Activated CD8-positive, alpha-beta T cell treated with anti-CD3 and anti-CD28 coated beads for 36 hours (primary cell): ENCODE measurements around the gene LAPTM5. TPM values are rescaled to one million over a fixed set of nuclear protein-coding genes. Genes with fewer than 3 reads are reported as not detected.

Experiments used
- ATAC-seq: fragments of 200-7000 bp; cut with Tn5 transposase; one replicate; pipeline ENCODE4 v1.10.0; 2021; ENCODE audit warnings: mild to moderate bottlenecking, moderate library complexity
- CTCF ChIA-PET: fragments of 350-600 bp; sonication (Branson Sonifier 250); formaldehyde crosslinking; loops from one replicate; lab custom pipeline; 2021; ENCODE audit warnings: antibody characterized with exemption; lab: Charles Lee
- POLR2A ChIA-PET: fragments of 350-600 bp; sonication (Branson Sonifier 250); formaldehyde crosslinking; loops from one replicate; lab custom pipeline; 2021; ENCODE audit warnings: antibody characterized with exemption; lab: Charles Lee
- DNase-seq: peaks from one replicate; pipeline ENCODE4 v3.0.0-alpha.2; 2020
- H3K27ac Mint-ChIP-seq: one replicate; pipeline ENCODE4 v1.8.0; 2021; ENCODE audit warnings: mild to moderate bottlenecking, mixed read lengths
- H3K27me3 Mint-ChIP-seq: one replicate; pipeline ENCODE4 v1.8.0; 2021; ENCODE audit warnings: mixed read lengths
- H3K36me3 Mint-ChIP-seq: one replicate; pipeline ENCODE4 v1.8.0; 2021; ENCODE audit warnings: low read depth, mixed read lengths
- H3K4me1 Mint-ChIP-seq: one replicate; pipeline ENCODE4 v1.8.0; 2021; ENCODE audit warnings: low read depth, mixed read lengths
- H3K4me3 Mint-ChIP-seq: one replicate; pipeline ENCODE4 v1.8.0; 2021; ENCODE audit warnings: mild to moderate bottlenecking, moderate library complexity, mixed read lengths
- H3K9me3 Mint-ChIP-seq: one replicate; pipeline ENCODE4 v1.8.0; 2021; ENCODE audit warnings: mixed read lengths
- CTCF ChIP-seq: fragments of 200-600 bp; IDR thresholded peaks from one replicate; pipeline ENCODE4 v1.8.0; 2022; ENCODE audit warnings: antibody characterized with exemption, mild to moderate bottlenecking
- intact Hi-C: fragments of 100-400 bp; cut with micrococcal nuclease; formaldehyde crosslinking; loops from one replicate; pipeline ENCODE4 v1.10.0; 2022
- total RNA-seq, 2 experiments: library from RNA; stranded (reverse); gene quantifications; one replicate each; pipeline ENCODE4 v1.2.3, GENCODE V29; 2021

LAPTM5 gene
- total RNA-seq, 2 experiments from 2014 or later: 229 to 237 TPM

GRCh38 chr1:30752651-30752908, 5.0 kb downstream of the LAPTM5 start:
- Mint-ChIP-seq H3K4me1 (peaks cover 78% of the 10 kb centered on the region), H3K27ac (peak overlapping the region; percentile 98), H3K9me3 (no peaks in the 10 kb centered on the region), H3K27me3 (no peaks in the 10 kb centered on the region), H3K36me3 (peaks cover 71% of the 10 kb centered on the region), H3K4me3 (peak overlapping the region; percentile 87)
- POLR2A ChIA-PET: interaction anchor here (24.0 to 36.3 kb wide), 2 partner anchors 6 to 12 kb away, joined by 671 read pairs; partner anchors contain the start of genes LAPTM5 and MATN1
- intact Hi-C loops: no loop called here
- no peak for DNase-seq
- CTCF ChIA-PET: interaction anchor here (1.0 to 15.2 kb wide), 4 partner anchors 9 to 33 kb away, joined by 3 to 186 read pairs (median 14); no protein-coding TSS in a partner anchor
- TF ChIP-seq CTCF: no peak
- no peak for ATAC-seq

GRCh38 chr1:30751830-30752650, 5.5 kb downstream of the LAPTM5 start:
- no peak for TF ChIP-seq CTCF
- ChIA-PET CTCF (interaction anchor here (1.0 to 15.2 kb wide), 4 partner anchors 10 to 32 kb away, joined by 3 to 186 read pairs (median 14); no protein-coding TSS in a partner anchor), POLR2A (interaction anchor here (1.1 to 36.3 kb wide), 3 partner anchors 7 to 33 kb away, joined by 3 to 671 read pairs (median 671); partner anchors contain the start of genes LAPTM5 and MATN1)
- peak; percentile 52 for DNase-seq
- Mint-ChIP-seq H3K27ac (peak overlapping the region; percentile 98), H3K4me3 (peak overlapping the region; percentile 87), H3K9me3 (no peaks in the 10 kb centered on the region), H3K36me3 (peaks cover 77% of the 10 kb centered on the region), H3K4me1 (peaks cover 83% of the 10 kb centered on the region), H3K27me3 (no peaks in the 10 kb centered on the region)
- intact Hi-C loops: no loop called here
- ATAC-seq: no peak

GRCh38 chr1:30750731-30751291, 6.8 kb downstream of the LAPTM5 start:
- ChIA-PET POLR2A (interaction anchor here (2.6 to 36.3 kb wide), 3 partner anchors 8 to 32 kb away, joined by 13 to 671 read pairs (median 671); partner anchors contain the start of genes LAPTM5 and MATN1), CTCF (interaction anchor here (0.9 to 15.2 kb wide), 3 partner anchors 27 to 31 kb away, joined by 3 to 186 read pairs (median 23); no protein-coding TSS in a partner anchor)
- ATAC-seq: no peak
- H3K36me3 Mint-ChIP-seq: peaks cover 81% of the 10 kb centered on the region
- H3K27me3 Mint-ChIP-seq: no peaks in the 10 kb centered on the region
- no peak for TF ChIP-seq CTCF
- intact Hi-C loops: no loop called here
- peaks cover 95% of the 10 kb centered on the region for H3K4me1 Mint-ChIP-seq
- peak overlapping the region; percentile 87 for H3K4me3 Mint-ChIP-seq
- no peak for DNase-seq
- peak overlapping the region; percentile 98 for H3K27ac Mint-ChIP-seq
- no peaks in the 10 kb centered on the region for H3K9me3 Mint-ChIP-seq

GRCh38 chr1:30749691-30750583, 7.6 kb downstream of the LAPTM5 start:
- Mint-ChIP-seq H3K27me3 (no peaks in the 10 kb centered on the region), H3K36me3 (peaks cover 75% of the 10 kb centered on the region), H3K4me3 (peak overlapping the region; percentile 87), H3K4me1 (peaks cover 96% of the 10 kb centered on the region), H3K9me3 (no peaks in the 10 kb centered on the region), H3K27ac (peak overlapping the region; percentile 98)
- intact Hi-C loops: no loop called here
- POLR2A ChIA-PET: interaction anchor here (0.9 to 36.3 kb wide), 4 partner anchors 9 to 31 kb away, joined by 3 to 671 read pairs (median 342); partner anchors contain the start of genes LAPTM5 and MATN1
- DNase-seq (peak; percentile 86), ATAC-seq (peak; percentile 53)
- no peak for TF ChIP-seq CTCF
- CTCF ChIA-PET: interaction anchor here (0.9 to 15.2 kb wide), 3 partner anchors 26 to 30 kb away, joined by 3 to 186 read pairs (median 23); no protein-coding TSS in a partner anchor
